ENCODE data around the gene PARD3B.

Gene PARD3B

GRCh38 chr2:204705243-204705932 lies 160.1 kb downstream of the PARD3B start:
- DNase-seq (ENCODE audit: low read depth, low spot score), result no peak

GRCh38 chr2:204706939-204707338 lies 161.7 kb downstream of the PARD3B start:
- no peak for DNase-seq (ENCODE audit: low read depth, low spot score)

- DNase-seq (ENCODE audit: low read depth, low spot score), result no peak
Measured at GRCh38 chr2:204713211-204713610, 167.9 kb downstream of the PARD3B start.

- DNase-seq (ENCODE audit: low read depth, low spot score), result no peak
Measured at GRCh38 chr2:204715361-204715760, 170.1 kb downstream of the PARD3B start.

DNA sequence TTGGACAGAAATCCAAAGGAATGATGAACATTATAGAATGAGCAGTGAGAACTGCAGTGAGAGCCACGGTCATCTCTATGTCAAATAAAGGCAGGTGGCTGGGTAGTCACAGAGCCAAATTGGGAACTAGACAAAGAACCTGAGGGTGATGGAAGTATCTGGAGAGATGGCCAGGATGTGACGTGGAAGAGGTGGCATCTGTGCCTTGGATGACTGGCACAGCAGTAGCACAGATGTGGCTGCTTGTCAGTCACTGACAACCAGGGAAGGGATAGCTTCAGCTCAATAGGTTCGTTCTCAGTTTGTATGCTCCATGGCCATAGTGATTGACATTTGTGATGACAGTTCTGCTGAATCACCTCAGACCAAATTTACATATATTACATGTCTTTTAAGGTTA lies 172.3 kb downstream of the PARD3B start:
- DNase-seq (ENCODE audit: low read depth, low spot score), result no peak

GRCh38 chr2:204718607-204719006 lies 173.3 kb downstream of the PARD3B start:
- DNase-seq (ENCODE audit: low read depth, low spot score), result no peak

GRCh38 chr2:204720874-204721273 lies 175.6 kb downstream of the PARD3B start:
- DNase-seq (ENCODE audit: low read depth, low spot score), result no peak

- no peak for DNase-seq (ENCODE audit: low read depth, low spot score)
Measured at GRCh38 chr2:204722207-204722606, 176.9 kb downstream of the PARD3B start.

GRCh38 chr2:204722691-204723090 lies 177.4 kb downstream of the PARD3B start:
- DNase-seq (ENCODE audit: low read depth, low spot score), result no peak

DNA sequence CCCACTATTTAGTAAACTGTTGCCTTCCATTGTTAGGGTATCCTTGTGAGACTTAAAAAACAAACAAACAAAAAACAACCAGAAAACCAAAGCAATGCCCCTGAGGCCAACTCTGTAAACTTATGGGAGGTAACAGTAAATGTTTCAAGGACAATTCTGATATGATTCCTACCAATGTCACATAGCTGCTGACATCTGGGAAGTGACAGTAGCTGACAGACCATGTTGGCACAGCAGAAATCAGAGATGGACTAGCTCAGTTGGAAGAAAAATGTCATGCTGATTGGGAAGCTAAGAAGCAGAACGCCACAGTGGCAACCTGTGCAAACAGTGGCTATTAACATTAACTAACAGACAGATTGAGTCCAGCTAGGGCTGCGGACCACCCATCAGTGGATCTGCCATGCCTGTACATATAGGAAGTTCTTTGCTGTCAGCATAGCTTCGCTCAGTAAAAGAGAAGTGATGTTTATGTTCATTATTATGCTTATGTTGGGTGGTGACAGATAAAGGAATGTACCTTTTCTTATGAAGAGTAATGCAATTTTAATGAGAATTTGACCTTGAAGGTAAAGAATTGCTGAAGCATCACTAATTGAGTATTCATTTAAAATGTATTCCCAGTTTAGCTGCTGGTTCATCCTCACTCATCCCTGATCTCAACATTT lies 180.6 kb downstream of the PARD3B start:
- DNase-seq (ENCODE audit: low read depth, low spot score), result no peak

GRCh38 chr2:204726831-204727230 lies 181.6 kb downstream of the PARD3B start:
- no peak for DNase-seq (ENCODE audit: low read depth, low spot score)

GRCh38 chr2:204727368-204727767 lies 182.1 kb downstream of the PARD3B start:
- no peak for DNase-seq (ENCODE audit: low read depth, low spot score)

DNA sequence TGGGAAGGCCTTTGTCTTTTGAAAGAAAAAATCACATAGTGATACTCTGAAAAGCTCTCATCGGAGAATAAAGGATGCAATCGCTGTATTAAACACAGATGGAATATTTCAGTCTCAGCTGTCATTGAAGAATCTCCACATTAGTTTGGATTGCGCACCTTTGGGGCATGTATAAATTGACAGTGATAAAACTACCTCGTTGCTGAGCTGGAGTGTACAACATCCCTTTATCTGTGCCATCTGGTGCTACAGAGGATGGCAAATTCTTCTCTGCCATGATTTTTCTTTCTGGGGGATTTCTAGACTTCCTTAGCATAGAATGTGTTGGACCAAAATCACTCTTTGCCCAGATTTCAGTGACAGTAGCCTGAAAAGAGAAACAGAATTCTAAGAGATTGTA lies 185.3 kb downstream of the PARD3B start:
- DNase-seq (ENCODE audit: low read depth, low spot score), result no peak

- DNase-seq (ENCODE audit: low read depth, low spot score), result no peak
Measured at GRCh38 chr2:204732019-204732418, 186.7 kb downstream of the PARD3B start.

DNA sequence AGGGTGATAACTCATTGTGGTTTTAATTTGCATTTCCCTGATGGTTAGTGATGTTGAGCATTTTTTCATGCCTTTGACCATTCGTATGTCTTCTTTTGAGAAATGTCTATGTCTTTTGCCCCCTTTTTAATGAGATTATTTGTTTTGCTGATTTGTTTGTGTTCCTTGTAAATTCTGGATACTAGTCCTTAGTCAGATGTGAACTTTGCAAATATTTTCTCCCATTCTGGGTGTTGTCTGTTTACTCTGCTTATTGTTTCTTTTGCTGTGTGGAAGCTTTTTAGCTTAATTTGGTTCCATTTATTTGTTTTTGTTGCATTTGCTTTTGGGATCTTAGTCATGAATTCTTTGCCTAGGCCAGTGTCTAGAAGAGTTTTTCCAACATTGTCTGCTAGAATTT lies 192.0 kb downstream of the PARD3B start:
- no peak for DNase-seq (ENCODE audit: low read depth, low spot score)

GRCh38 chr2:204738721-204739120 lies 193.4 kb downstream of the PARD3B start:
- DNase-seq (ENCODE audit: low read depth, low spot score), result no peak

DNA sequence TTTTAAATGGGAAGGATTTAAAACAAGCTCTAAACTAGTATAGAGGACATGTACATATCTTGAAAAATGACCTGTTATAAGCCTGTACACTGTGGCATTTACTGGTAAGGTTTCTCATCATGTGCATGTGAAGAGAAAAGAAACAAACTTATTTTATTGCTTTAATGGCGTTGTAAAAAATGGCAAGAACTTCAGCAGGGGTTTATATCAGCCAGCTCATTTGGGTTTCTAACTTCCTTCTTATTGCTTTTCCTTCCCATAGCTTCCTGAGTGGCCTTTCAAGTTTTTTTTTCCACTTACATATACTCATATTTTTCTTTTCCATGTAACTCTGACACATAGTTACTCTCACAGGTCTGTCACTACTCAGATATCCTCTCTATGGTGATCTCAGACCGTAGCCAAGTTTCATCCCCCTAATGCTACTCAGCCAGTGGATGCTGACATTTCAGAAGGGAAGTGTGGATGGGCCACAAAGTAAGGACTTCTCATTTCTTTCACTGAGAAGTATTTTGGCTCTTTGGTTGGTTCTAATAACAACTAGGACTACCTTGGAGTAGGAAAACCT lies 198.2 kb downstream of the PARD3B start:
- no peak for DNase-seq (ENCODE audit: low read depth, low spot score)

- no peak for DNase-seq (ENCODE audit: low read depth, low spot score)
Measured at GRCh38 chr2:204744506-204744905, 199.2 kb downstream of the PARD3B start.

GRCh38 chr2:204748286-204748685 lies 203.0 kb downstream of the PARD3B start:
- DNase-seq (ENCODE audit: low read depth, low spot score), result no peak

DNA sequence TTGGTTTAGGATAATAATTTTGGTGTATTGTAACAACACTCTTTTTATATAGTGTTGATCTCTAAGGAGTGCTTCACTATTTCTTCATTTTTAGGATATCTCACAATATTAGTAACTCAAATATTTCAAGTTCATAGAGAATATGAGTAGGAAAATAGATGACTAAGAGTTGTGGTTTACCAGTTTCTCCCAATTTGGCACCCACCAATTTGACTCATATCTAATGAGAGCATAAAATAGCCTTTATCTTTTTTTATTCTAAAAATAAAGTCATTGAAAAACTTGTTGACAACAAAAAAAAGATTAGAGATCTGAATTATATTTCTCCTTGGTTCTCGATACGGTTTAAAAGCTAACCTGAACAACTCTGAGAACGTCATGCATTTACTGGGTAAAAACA lies 204.0 kb downstream of the PARD3B start:
- no peak for DNase-seq (ENCODE audit: low read depth, low spot score)

GRCh38 chr2:204750389-204750788 lies 205.1 kb downstream of the PARD3B start:
- no peak for DNase-seq (ENCODE audit: low read depth, low spot score)

DNA sequence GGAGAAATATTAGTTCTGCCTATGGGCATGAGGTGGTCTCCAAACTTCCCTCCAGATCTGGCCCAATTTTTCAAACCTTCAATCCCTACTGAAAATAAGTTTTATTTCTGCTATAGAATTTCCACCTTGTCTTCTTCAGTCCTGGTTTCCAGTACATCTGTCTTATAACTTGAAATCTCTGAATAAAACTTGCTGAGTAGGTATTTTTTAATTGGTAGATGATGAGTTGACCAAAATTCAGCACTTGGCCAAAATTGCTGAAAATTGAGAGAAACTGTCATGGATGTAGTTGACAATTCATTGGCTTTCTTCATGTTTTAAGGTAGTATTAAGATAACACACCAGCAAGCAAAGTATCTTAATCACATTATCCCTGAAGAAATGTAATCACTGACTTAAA lies 206.2 kb downstream of the PARD3B start:
- no peak for DNase-seq (ENCODE audit: low read depth, low spot score)

DNA sequence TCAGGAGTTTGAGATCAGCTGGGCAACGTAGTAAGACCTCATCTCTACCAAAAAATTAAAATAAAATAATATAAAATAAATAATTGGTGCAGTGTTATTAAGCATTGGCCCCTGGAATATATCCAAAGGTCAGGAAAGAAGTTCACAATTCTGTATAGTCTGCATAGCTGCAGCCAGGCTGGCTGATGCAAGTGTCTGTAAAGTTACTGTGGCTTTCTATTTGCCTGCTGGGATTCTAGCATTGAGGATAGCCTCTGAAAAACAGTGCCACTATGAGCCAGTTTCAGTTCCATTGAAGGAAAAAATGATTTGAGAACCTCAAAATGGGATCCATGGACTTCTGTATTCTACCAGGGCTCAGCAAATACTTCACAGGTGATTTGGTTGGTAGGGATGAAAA lies 208.6 kb downstream of the PARD3B start:
- no peak for DNase-seq (ENCODE audit: low read depth, low spot score)

Data from iPS DF 19.7 (cell line).